CD1c-positive myeloid dendritic cell (primary cell): ENCODE measurements around the gene PEX26.
"Not testable (repeated sequence)": the region's sequence is repeated elsewhere in the genome, so short reads cannot be mapped to it uniquely, and the experiment has no call there.

Experiments
- DNase-seq: peaks from one replicate; pipeline ENCODE4 v3.0.0-alpha.2; 2016; ENCODE audit errors: extremely low spot score

PEX26 gene

DNA sequence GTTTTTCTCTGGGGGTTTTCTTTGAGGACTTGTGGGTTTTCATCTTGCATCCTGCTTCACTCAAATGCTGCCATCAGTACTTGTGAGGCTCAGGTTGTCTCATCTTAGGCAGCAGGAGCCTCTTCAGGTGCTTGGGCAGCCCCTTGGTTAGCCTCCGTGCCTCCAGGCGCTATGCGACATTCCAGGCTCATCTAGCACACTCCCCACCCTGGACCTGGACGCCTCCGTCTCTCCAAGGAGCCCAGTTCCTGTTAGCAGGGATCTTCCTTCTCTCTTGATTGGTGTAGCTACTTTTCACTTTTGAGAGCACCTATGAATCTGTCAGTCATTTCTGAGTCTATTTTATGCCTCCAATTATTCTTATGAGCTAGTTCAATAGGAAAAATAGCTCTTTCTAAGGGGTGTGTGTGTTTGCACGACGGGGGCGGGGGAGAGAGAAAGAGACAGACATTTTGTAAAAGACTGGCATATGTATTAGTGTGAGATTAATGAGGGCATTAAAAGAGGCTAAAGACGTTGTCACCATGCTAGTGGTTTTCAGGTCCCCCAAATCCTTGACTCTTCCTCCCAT is 40.6 kb downstream of the PEX26 start:
- no peak for DNase-seq

DNA sequence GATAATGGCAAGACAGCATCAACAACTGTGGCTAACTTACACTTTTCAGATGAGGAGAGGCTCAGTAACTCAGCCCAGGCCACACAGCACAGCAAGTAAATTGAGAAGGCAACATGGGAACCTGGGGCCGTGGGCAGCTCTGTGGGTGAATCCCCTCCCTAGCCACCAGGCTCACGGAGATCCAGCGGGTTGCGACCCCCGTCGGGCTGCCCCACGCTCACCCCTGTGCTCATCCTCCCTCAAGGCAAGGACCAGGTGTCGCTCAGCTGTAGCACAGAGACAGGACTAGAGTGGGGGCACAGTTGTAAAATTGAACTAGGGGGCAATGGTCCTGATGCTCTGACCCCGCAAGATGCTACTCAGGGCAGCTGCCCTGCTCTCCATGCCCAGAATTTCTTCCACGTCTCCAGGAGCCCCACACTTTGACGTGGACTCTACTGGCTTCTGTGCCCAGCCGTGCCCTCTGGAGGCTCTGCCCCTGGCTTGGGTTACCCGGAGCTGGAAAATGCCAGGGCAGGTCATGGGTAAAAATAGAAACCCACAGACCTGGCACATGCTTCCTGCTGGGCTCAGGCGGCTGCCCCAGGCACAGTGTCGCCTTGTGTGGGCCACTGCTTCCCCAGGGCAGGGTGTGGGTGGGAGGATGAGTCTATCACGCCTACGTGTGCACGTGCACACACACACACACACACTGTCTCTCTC is 41.8 kb downstream of the PEX26 start:
- DNase-seq, result peak; percentile 48

DNA sequence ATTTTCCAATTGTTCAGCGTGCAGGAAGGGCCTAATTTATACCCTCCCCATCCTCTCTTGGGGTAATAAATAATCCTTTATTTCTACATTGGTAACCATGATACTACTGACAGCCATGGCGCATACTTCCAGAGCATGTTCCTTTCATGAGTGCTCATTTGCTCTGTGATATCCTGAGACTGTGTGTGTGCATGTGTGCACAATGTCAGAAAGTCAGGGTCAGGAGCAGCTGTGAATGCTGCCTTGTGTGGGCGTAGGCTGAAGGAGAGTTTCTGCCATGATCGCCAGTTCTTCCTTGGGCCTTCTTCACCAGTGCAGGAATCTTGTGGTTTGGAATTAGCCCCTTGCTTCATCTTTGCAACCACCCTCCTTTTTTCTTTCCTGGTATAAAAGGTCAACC is 43.1 kb downstream of the PEX26 start:
- no peak for DNase-seq

DNA sequence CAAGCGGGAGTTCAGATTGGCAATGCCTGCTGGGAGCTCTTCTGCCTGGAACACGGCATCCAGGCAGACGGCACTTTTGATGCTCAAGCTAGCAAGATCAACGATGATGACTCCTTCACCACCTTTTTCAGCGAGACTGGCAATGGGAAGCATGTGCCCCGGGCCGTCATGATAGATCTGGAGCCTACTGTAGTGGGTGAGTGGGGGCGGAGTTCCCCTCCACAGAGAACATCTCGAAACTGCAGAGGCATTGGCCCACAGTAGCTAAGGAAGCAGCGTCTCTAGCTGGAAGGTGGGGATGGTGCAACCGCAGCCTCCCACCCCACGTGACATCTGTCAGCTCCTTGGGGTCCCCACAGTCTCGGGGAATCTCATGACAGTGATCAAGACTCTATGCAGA is 43.7 kb downstream of the PEX26 start:
- peak; percentile 37 for DNase-seq

DNA sequence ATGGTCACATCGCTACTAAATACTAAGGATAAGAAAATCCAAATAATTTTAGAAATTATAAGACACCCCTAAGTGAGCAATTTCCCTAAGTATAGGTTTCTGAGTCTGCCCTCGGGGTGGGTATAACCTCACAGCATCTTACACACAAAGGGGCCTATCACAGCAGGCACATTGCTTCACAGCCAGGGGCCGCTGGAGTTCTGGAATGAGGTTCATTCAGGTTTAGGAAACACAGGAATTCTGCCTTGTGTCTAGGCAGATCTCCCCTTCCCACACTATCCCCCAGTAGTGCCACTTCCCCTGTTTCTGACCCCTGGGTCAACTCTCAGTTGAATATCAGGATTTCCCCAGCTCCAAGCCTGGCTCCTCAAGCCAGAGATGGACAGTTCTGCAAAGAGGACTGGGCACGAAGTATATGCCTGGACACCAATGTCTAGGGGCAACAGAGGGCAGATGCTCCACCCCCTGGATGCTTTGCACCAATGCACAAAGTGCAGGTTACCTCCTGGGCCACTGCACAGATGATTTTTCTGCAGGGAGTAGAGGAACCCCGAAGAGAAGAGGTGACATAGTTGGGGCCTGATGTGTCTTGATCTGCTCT is 44.3 kb downstream of the PEX26 start:
- no peak for DNase-seq

DNA sequence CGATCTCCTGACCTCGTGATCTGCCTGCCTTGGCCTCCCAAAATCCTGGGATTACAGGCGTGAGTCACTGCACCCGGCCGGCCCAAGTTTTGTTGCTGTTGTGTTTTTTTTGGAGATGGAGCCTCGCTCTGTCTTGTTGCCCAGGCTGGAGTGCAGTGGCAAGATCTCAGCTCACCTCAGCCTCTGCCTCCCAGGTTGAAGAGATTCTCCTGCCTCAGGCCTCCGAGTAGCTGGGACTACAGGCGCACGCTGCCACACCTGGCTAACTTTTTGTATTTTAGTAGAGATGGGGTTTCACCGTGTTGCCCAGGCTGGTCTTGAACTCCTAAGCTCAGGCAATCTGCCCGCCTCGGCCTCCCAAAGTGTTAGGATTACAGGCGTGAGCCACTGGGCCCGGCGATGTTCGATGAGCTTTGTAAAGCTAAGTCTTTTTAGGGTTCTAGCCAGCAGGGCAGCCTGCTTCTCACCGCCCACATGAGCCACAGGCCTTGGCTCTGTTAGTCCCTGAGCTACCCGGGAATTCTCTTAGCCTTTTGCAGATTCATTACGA is 45.8 kb downstream of the PEX26 start:
- not testable (repeated sequence) for DNase-seq

DNA sequence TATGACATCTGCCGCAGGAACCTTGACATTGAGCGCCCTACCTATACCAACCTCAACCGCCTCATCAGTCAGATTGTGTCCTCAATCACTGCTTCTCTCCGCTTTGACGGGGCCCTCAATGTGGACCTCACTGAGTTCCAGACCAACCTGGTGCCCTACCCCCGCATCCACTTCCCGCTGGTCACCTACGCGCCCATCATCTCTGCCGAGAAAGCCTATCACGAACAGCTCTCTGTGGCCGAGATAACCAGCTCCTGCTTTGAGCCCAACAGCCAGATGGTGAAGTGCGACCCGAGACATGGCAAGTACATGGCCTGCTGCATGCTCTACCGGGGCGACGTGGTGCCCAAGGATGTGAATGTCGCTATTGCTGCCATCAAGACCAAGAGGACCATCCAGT is 48.8 kb downstream of the PEX26 start:
- no peak for DNase-seq

DNA sequence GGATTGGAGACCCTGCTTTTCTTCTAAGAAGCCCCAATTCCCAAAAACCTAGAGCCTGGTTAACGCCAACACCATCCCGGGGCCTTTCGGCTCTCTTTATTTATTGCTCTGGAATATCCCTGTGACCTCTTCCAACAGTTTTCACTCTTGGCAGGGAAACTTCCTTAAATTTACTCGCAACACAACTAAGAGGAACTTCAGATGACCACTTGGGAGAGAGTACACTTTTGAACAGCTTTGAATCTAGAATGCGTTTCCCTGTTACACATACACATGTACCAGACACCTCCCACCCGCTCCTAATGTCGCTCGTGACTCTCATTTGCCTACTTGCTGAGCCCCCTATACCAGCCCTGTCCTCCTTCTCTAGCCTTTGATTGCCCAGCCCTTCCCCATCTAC is 52.2 kb downstream of the PEX26 start:
- DNase-seq, result peak; percentile 30

DNA sequence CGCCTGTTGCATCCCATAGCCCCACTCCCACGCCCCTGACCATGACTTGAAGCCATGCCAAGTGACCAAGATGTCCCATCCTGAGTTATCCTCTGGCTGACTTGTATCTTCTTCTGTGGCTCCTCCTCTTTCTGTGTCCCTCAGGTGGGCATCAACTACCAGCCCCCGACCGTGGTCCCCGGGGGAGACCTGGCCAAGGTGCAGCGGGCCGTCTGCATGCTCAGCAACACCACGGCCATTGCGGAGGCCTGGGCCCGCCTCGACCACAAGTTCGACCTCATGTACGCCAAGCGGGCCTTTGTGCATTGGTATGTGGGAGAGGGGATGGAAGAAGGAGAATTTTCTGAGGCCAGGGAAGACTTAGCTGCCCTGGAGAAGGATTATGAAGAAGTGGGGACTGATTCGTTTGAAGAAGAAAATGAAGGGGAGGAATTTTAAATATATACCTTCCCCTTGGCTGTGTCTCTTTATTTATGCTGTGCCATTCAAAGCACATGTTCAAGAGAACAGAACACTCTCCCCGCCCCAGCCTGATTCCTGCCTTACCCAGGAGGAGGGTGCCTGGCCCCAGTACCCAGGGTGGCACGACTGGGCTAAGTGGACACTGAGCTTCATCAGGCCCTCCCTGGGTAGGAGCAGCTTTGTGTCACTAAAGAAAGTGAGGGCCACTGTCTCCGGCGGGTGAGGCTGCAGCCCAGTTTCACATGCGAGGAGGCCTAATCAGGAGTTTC is 53.1 kb downstream of the PEX26 start:
- no peak for DNase-seq

DNA sequence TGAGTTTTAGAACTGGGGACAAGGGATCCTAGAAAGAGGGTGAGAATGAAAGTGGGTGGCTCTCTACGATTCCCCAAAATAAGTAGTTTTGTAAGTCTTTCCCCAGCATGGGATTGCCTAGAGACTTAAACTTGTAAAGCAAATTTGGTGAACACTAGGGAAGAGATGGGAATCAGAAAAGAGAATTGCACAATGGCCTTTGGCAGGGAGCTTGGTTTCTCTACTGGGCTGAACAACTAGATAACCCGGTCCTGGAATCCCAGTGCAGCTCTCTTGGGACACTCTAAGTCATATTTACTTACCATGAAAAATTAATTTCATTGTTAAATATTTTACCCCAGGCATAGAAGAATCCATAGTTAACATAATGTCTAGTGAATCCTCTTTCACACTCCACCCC is 55.7 kb downstream of the PEX26 start:
- no peak for DNase-seq

DNA sequence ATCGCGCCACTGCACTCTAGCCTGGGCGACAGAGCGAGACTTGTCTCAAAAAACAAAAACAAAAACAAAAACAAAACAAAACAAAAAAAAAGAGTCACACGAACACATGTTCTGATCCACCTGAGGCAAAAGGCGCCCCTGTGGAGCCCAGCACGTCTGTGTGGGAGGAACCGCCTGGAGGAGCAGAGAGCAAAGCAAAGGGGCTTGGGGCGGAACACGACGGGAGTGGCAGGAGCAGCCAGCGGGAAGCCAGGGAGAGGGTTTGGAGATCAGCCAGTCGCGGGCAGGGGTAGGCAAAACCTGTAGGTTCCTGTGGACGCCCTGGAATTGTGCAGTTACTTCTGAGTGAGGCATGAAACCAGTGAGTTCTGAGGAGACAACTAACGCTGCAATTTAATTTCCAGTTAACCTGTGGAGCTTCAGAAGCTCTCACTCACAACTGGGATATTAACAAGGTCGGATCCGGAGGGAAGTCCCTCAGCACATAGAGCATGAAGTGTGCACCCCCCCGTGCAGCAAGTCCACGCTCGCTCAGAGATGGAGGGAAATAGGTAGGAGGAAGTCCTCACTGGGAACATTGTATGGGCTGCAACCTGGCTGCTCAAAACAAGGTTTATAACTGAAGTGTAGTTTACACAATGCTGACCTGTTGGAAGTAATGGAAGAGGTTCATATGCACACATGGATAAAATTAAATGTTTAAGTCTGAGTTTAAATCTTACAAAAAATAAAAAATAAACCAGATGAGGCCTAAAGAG is 59.0 kb downstream of the PEX26 start:
- DNase-seq, result no peak

DNA sequence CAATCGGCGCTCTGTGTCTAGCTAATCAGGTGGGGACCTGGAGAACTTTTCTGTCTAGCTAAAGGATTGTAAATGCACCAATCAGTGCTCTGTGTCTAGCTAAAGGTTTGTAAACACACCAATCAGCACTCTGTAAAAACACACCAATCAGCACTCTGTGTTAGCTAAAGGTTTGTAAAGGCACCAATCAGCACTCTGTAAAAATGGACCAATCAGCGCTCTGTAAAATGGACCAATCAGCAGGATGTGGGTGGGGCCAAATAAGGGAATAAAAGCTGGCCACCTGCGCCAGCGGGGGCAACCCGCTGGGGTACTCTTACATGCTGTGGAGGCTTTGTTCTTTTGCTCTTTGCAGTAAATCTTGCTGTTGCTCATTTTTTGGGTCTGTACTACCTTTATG is 63.2 kb downstream of the PEX26 start:
- DNase-seq, result not testable (repeated sequence)

DNA sequence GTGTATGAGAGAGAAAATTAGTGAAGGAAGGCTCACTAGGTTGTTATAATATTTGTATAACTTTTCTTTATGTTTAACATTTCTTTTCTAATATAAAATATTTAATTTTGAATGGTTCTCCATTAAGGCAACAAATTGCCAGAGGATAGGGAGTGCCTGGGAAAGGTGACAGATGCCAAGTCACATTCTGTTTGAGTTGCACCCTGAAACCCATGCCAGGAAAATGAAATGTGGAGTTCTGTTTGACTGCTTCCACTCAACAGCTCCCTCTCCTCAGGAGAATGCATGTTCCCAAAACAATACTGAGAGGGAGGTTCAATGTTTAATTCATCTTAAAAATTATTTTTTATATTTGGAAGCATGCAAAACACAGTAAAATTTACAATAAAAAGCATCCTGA is 66.3 kb downstream of the PEX26 start:
- DNase-seq, result no peak

DNA sequence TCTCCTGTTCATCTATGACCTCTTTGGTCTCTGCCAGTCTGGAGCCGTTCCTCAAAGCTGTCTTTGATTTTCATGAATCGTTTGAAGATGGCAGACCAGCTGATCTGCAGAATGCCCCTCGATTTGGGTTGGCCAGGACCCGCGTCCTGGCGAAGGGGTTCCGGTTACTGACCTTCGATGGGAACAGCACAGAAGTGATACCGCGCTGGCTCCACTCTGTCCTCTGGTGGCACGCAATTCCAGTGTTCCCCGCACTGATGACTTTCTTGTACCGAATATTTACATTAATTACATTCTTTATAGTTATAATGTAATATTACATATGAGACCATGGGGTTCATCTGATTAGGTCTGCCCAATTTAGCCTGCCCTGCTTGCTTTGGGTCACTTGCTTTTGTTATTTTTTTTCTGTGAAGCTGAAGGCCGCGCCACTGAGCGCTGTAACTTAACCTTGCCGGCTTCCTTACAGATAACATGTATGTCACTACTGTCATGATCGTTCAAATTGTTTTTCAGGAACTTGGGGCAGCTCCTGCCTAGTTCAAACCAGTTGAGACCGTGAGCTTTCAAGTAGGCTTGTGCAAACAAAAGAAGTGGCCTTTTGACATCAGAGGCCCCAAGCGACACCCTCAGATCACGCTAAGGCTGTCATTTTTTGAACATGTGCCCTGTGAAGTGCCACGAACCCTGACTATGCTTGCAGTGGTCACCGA is 68.0 kb downstream of the PEX26 start:
- no peak for DNase-seq

DNA sequence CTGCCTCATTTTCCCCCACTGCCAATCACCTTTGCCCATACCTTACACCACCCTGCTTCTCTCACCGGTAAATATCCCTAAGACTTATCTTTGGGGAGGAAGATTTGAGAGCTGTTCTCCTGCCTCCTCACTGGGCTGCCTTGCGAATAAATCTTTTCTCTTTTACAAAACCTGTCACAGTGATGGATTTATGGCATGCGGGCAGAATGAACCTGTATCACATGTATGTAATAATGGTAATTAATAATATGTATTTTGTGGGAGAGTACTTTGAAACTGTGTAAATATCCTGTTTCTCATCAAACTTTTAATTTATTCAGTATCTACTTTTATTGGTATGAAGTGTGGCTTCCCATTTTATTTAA is 68.6 kb downstream of the PEX26 start:
- DNase-seq, result no peak

DNA sequence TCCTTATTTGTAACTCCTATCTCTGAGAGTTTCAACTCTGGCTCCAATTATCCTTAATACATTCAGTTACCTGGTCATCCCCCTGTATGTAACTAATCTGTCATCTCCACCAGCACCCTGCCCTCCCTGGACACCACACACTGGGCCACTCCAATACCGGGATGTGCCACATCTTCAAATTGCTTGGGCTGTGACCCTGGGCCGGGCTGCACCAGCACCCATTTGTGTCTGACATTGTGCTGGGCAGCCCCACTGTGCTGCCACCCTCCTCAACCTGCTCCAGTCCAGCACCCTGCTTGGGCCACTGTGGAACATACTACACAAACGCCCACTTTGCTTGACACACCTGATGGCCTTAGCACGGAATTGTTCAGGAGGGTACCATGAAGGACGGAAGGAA is 70.0 kb downstream of the PEX26 start:
- DNase-seq, result no peak

DNA sequence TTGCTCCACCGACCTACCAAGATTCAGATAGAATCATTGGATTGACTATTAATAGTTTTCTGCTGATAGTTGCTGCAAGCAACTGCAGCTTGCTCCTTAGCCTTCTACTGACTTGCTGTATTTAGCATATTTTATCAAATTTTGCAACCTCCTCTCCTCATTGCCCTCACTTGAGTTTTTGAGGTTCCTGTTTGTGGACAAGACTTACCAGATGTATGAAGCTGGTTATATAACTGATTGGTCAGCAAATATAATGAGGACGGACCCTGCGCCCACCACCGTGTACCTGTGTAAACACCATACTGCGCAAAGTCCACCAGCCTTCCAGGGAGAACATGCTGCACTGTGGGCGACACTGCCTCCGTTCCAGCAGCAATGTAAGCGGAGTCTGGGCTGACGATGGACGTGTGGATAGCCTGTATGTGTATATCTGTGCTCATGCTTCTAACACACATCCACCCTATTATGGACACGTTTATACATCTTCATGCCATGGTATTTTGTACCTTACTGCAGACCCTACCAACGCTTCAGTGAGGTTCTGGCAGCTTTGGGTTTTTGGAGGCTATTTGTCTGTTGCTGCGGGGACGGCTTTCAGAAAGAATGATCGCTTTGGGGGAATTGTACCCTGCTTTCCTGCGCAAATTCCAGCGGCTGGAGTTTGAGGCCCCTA is 70.6 kb downstream of the PEX26 start:
- no peak for DNase-seq

DNA sequence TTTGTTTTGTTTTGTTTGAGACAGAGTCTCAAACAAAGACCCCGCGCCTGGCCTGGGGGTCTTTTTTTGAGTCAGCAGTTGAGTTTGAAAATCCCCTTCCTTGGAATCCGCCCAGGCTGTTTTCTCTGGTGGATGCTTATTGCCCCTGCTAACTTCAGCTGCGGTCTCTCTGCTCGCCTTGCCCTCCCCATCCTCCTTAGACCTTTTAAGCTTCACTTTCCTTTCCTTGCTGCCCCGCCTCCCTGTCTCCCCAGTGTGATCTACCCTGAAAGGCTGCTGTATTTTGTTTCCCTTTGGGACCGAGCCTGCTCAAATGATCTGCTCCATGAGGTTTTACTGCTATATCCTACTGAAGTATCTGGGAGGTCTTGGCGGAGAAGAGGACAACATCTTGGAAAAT is 74.7 kb downstream of the PEX26 start:
- no peak for DNase-seq

DNA sequence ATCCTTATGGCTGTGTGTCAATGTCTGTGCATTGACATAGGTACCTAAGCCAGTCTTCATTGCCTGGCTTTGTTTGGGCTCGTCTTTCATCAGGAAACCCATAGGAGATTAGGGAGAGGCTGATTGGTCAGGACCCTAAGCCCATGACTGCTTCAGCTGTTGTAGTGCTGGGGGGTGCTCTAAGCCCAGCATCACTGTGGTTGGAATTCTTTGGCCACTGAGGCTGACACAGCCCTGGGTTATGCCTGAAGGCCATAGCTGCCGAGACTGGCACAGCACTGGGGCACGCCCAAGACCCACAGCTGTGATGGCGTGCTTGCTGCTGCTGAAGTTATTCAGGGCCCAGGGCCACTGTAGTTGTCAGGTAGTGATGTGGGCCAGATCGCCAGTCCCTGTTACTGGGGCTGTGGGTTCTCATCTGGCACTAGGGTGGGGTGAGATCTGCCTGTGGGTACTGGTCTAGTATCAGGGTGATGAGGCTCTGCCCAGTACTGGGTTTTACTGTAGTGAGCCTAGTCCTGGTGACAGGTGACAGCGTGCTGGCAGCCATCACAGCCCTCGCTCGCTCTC is 77.1 kb downstream of the PEX26 start:
- no peak for DNase-seq
